HEK293 (cell line): ENCODE measurements around the gene LGALS7.

ENCODE experiments used
- ATF2 ChIP-seq: fragments of 450-650 bp; formaldehyde crosslinking; IDR thresholded peaks from 2 replicates; pipeline ENCODE4 v1.5.1; 2016; ENCODE audit warnings: missing biosample characterization, missing genetic modification characterization, low read depth
- EGR2 ChIP-seq: fragments of 450-650 bp; formaldehyde crosslinking; IDR thresholded peaks from 2 replicates; pipeline ENCODE4 v1.5.1; 2016; ENCODE audit warnings: low read depth, missing biosample characterization, missing genetic modification characterization
- HIC1 ChIP-seq: fragments of 450-650 bp; formaldehyde crosslinking; IDR thresholded peaks from 2 replicates; pipeline ENCODE4 v1.5.1; 2016; ENCODE audit warnings: missing biosample characterization, missing genetic modification characterization
- IKZF3 ChIP-seq: fragments of 450-650 bp; IDR thresholded peaks from 2 replicates; pipeline ENCODE4 v1.5.0; 2018; ENCODE audit warnings: missing biosample characterization, mild to moderate bottlenecking, missing genetic modification characterization, moderate library complexity
- MZF1 ChIP-seq: fragments of 450-650 bp; formaldehyde crosslinking; IDR thresholded peaks from 2 replicates; pipeline ENCODE4 v1.5.1; 2017; ENCODE audit warnings: missing biosample characterization, missing genetic modification characterization, borderline replicate concordance
- PATZ1 ChIP-seq: fragments of 450-650 bp; formaldehyde crosslinking; IDR thresholded peaks from 2 replicates; pipeline ENCODE4 v1.5.1; 2016; ENCODE audit warnings: missing biosample characterization, missing genetic modification characterization
- ZBTB48 ChIP-seq: fragments of 450-650 bp; formaldehyde crosslinking; IDR thresholded peaks from 2 replicates; pipeline ENCODE4 v1.5.1; 2016; ENCODE audit warnings: missing biosample characterization, missing genetic modification characterization
- ZFHX2 ChIP-seq: fragments of 450-650 bp; formaldehyde crosslinking; conservative IDR thresholded peaks from 2 replicates; pipeline ENCODE4 v1.5.1; 2016; ENCODE audit warnings: missing biosample characterization, missing genetic modification characterization
- ZNF133 ChIP-seq: fragments of 450-650 bp; formaldehyde crosslinking; IDR thresholded peaks from 2 replicates; pipeline ENCODE4 v1.5.1; 2016; ENCODE audit warnings: missing biosample characterization, missing genetic modification characterization
- ZNF146 ChIP-seq: fragments of 450-650 bp; formaldehyde crosslinking; IDR thresholded peaks from 2 replicates; pipeline ENCODE4 v1.5.1; 2016; ENCODE audit warnings: missing biosample characterization, missing genetic modification characterization
- ZNF174 ChIP-seq: fragments of 450-650 bp; formaldehyde crosslinking; IDR thresholded peaks from 2 replicates; pipeline ENCODE4 v1.5.0; 2017; ENCODE audit warnings: missing biosample characterization, mild to moderate bottlenecking, missing genetic modification characterization
- ZNF2 ChIP-seq: fragments of 450-650 bp; formaldehyde crosslinking; IDR thresholded peaks from 2 replicates; pipeline ENCODE4 v1.5.1; 2016; ENCODE audit warnings: missing biosample characterization, missing genetic modification characterization
- ZNF26 ChIP-seq: fragments of 450-650 bp; formaldehyde crosslinking; IDR thresholded peaks from 2 replicates; pipeline ENCODE4 v1.5.1; 2016; ENCODE audit warnings: missing biosample characterization, missing genetic modification characterization
- ZNF274 ChIP-seq, 2 experiments: fragments of 200-500 bp in 1 of 2; fragments of 450-650 bp in 1 of 2; sonication (Bioruptor generic) in 1 of 2; formaldehyde crosslinking in 1 of 2; IDR thresholded peaks; 2 replicates each; pipeline versions ENCODE4 v1.5.1 to v1.6.1; 2014 to 2016; ENCODE audit warnings: borderline replicate concordance in 1 of 2, inconsistent platforms in 1 of 2, low read length in 1 of 2, missing biosample characterization in 1 of 2, missing genetic modification characterization in 1 of 2
- ZNF302 ChIP-seq: fragments of 450-650 bp; formaldehyde crosslinking; IDR thresholded peaks from 2 replicates; pipeline ENCODE4 v1.5.1; 2016; ENCODE audit warnings: missing biosample characterization, missing genetic modification characterization, low read depth
- ZNF335 ChIP-seq: fragments of 450-650 bp; formaldehyde crosslinking; conservative IDR thresholded peaks from 2 replicates; pipeline ENCODE4 v1.5.1; 2016; ENCODE audit warnings: missing biosample characterization, missing genetic modification characterization
- ZNF341 ChIP-seq: fragments of 450-650 bp; formaldehyde crosslinking; IDR thresholded peaks from 2 replicates; pipeline ENCODE4; 2016; ENCODE audit warnings: low read depth, missing biosample characterization, missing genetic modification characterization
- ZNF362 ChIP-seq: fragments of 450-650 bp; formaldehyde crosslinking; IDR thresholded peaks from 2 replicates; pipeline ENCODE4 v1.5.1; 2016; ENCODE audit warnings: missing biosample characterization, missing genetic modification characterization
- ZNF391 ChIP-seq: fragments of 450-650 bp; formaldehyde crosslinking; IDR thresholded peaks from 2 replicates; pipeline ENCODE4 v1.5.1; 2016; ENCODE audit warnings: low read depth, missing biosample characterization, missing genetic modification characterization, borderline replicate concordance
- ZNF398 ChIP-seq: fragments of 450-650 bp; formaldehyde crosslinking; IDR thresholded peaks from 2 replicates; pipeline ENCODE4 v1.5.1; 2017; ENCODE audit warnings: missing biosample characterization, missing genetic modification characterization
- ZNF404 ChIP-seq: fragments of 450-650 bp; formaldehyde crosslinking; IDR thresholded peaks from 2 replicates; pipeline ENCODE4 v1.5.1; 2017; ENCODE audit warnings: missing biosample characterization, missing genetic modification characterization
- ZNF513 ChIP-seq: fragments of 450-650 bp; IDR thresholded peaks from 2 replicates; pipeline ENCODE4 v1.5.1; 2018; ENCODE audit warnings: missing biosample characterization, missing genetic modification characterization
- ZNF596 ChIP-seq: fragments of 450-650 bp; IDR thresholded peaks from 2 replicates; pipeline ENCODE4 v1.5.0; 2018; ENCODE audit warnings: missing biosample characterization, mild to moderate bottlenecking, missing genetic modification characterization, moderate library complexity
- ZNF600 ChIP-seq: fragments of 450-650 bp; formaldehyde crosslinking; IDR thresholded peaks from 2 replicates; pipeline ENCODE4 v1.5.1; 2016; ENCODE audit warnings: missing biosample characterization, missing genetic modification characterization
- ZNF660 ChIP-seq: fragments of 450-650 bp; IDR thresholded peaks from 2 replicates; pipeline ENCODE4 v1.5.1; 2018; ENCODE audit warnings: missing biosample characterization, mild to moderate bottlenecking, missing genetic modification characterization
- ZNF707 ChIP-seq: fragments of 450-650 bp; formaldehyde crosslinking; IDR thresholded peaks from 2 replicates; pipeline ENCODE4 v1.5.1; 2016; ENCODE audit warnings: missing biosample characterization, missing genetic modification characterization
- ZNF768 ChIP-seq: fragments of 450-650 bp; formaldehyde crosslinking; IDR thresholded peaks from 2 replicates; pipeline ENCODE4 v1.5.1; 2018; ENCODE audit warnings: missing biosample characterization, mild to moderate bottlenecking, missing genetic modification characterization

Gene LGALS7

GRCh38 chr19:38727868-38728660 is 45.3 kb downstream of the LGALS7 start (continued):
- no peak for TF ChIP-seq ZNF26 (tag by site-specific recombination)
- peak; percentile 86 for TF ChIP-seq EGR2 (tag by site-specific recombination)
- no peak for TF ChIP-seq ZNF362 (tag by site-specific recombination)
- peak; percentile 89 for TF ChIP-seq ZNF600
- no peak for TF ChIP-seq ATF2 (tag by site-specific recombination)
- TF ChIP-seq ZNF404 (tag by site-specific recombination) = no peak
- TF ChIP-seq ZNF133 (tag by site-specific recombination) = no peak
- no peak for TF ChIP-seq ZNF174 (tag by site-specific recombination)
- TF ChIP-seq ZNF513 (tag by site-specific recombination) = peak; percentile 79
- TF ChIP-seq ZNF707 (tag by site-specific recombination) = no peak
- no peak for TF ChIP-seq ZNF274 (IDR thresholded peaks at IDR 0.05; ENCODE audit: low read length)
- no peak for TF ChIP-seq ZNF274 (tag by site-specific recombination; IDR thresholded peaks at IDR 0.05; ENCODE audit: borderline replicate concordance)
- peak; percentile 82 for TF ChIP-seq HIC1 (tag by site-specific recombination)
- TF ChIP-seq ZFHX2 (tag by site-specific recombination) = peak; percentile 66
- peak; percentile 79; the same call in 1 of the 2 replicates for TF ChIP-seq ZNF768 (tag by site-specific recombination)
- TF ChIP-seq PATZ1 (tag by site-specific recombination) = 0 out of 2 replicates have a peak, but pooled peaks have one; percentile 18
- 0 out of 2 replicates have a peak, but pooled peaks have one; percentile 42 for TF ChIP-seq ZNF391 (tag by site-specific recombination)
- no peak for TF ChIP-seq ZNF341 (tag by site-specific recombination)
- TF ChIP-seq IKZF3 = no peak
- TF ChIP-seq ZNF302 (tag by site-specific recombination) = no peak
- no peak for TF ChIP-seq ZNF660 (tag by site-specific recombination)
- no peak for TF ChIP-seq ZNF2 (tag by site-specific recombination)
- TF ChIP-seq ZNF335 = no peak
- TF ChIP-seq MZF1 = no peak
- TF ChIP-seq ZBTB48 (tag by site-specific recombination) = peak; percentile 12; the same call in 1 of the 2 replicates
- TF ChIP-seq ZNF398 (tag by site-specific recombination) = peak; percentile 38; the same call in 1 of the 2 replicates
- TF ChIP-seq ZNF596 (tag by site-specific recombination) = 0 out of 2 replicates have a peak, but pooled peaks have one; percentile 47
- TF ChIP-seq ZNF146 = no peak
